Uterus (tissue), 2 donors: ENCODE data around the gene NTRK3.

ENCODE experiments used
- POLR2A ChIP-seq, 2 donors: fragments of 450-650 bp; IDR thresholded peaks; one replicate each; pipeline ENCODE4 v1.6.1; 2016; ENCODE audit warnings: antibody characterized with exemption in 2 of 2, mild to moderate bottlenecking in 1 of 2, moderate library complexity in 1 of 2
- TF ChIP-seq, protein P1 (sequence below), 4 experiments: fragments of 200-600 bp in 2 of 4; fragments of 450-650 bp in 2 of 4; sonication (generic) in 2 of 4; IDR thresholded peaks; one replicate each; pipeline ENCODE4 v1.5.1; 2016 to 2019; ENCODE audit warnings: antibody characterized with exemption in 4 of 4, mild to moderate bottlenecking in 2 of 4, moderate library complexity in 1 of 4

DNA sequence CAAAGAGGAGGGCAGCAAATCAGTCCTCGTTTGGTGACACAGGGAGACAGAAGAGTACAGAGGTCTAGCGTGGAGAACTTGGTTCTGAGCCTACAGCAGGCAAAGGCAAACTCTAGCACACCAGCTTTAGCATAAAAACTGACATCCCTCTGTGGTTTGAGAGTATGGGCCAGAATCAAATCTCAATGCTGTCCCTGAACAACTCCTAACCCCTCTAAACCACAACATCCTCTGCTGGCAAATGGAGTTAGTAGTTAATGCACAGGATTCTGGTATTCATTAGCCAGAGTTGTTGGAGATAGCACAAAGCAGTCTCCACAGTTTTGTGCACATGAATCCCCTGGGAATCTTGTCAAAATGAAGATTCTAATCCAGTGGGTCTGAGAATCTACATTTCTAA is 315.8 kb downstream of the NTRK3 start:
- TF ChIP-seq, protein P1, sequence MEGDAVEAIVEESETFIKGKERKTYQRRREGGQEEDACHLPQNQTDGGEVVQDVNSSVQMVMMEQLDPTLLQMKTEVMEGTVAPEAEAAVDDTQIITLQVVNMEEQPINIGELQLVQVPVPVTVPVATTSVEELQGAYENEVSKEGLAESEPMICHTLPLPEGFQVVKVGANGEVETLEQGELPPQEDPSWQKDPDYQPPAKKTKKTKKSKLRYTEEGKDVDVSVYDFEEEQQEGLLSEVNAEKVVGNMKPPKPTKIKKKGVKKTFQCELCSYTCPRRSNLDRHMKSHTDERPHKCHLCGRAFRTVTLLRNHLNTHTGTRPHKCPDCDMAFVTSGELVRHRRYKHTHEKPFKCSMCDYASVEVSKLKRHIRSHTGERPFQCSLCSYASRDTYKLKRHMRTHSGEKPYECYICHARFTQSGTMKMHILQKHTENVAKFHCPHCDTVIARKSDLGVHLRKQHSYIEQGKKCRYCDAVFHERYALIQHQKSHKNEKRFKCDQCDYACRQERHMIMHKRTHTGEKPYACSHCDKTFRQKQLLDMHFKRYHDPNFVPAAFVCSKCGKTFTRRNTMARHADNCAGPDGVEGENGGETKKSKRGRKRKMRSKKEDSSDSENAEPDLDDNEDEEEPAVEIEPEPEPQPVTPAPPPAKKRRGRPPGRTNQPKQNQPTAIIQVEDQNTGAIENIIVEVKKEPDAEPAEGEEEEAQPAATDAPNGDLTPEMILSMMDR (IDR thresholded peaks at IDR 0.05), result no peak
- no peak for TF ChIP-seq POLR2A (IDR thresholded peaks at IDR 0.05)
